Hepatocyte (in vitro differentiated cells): Measurements from ENCODE around the gene NKAIN2. TPM values are rescaled to one million over a fixed set of nuclear protein-coding genes. Genes with fewer than 3 reads are reported as not detected.

Experiments
- DNase-seq: peaks from one replicate; pipeline ENCODE4 v3.0.0-alpha.2; 2016; ENCODE audit warnings: low spot score
- H2AFZ ChIP-seq: fragments of 200-600 bp; sonication (generic); 2 replicates; pipeline ENCODE4 v1.6.0; 2016; ENCODE audit warnings: antibody characterized with exemption, mild to moderate bottlenecking
- H3K27ac ChIP-seq: fragments of 200-600 bp; sonication (generic); 2 replicates; pipeline ENCODE4 v1.5.1; 2016; ENCODE audit warnings: mild to moderate bottlenecking
- H3K27me3 ChIP-seq: fragments of 200-600 bp; sonication (generic); 2 replicates; pipeline ENCODE4 v1.6.1; 2016
- H3K36me3 ChIP-seq: fragments of 200-600 bp; sonication (generic); replicated peaks from 2 replicates; pipeline ENCODE4 v1.5.1; 2016; ENCODE audit warnings: low read depth; ENCODE audit not compliant: insufficient read depth
- H3K4me1 ChIP-seq: fragments of 200-600 bp; sonication (generic); 2 replicates; pipeline ENCODE4 v1.5.1; 2016; ENCODE audit warnings: mild to moderate bottlenecking, moderate library complexity; ENCODE audit not compliant: insufficient read depth
- H3K4me2 ChIP-seq: fragments of 200-600 bp; sonication (generic); 2 replicates; pipeline ENCODE4 v1.6.0; 2016
- H3K4me3 ChIP-seq: fragments of 200-600 bp; sonication (generic); 2 replicates; pipeline ENCODE4 v1.5.1; 2016; ENCODE audit warnings: mild to moderate bottlenecking
- H3K79me2 ChIP-seq: fragments of 200-600 bp; sonication (generic); 2 replicates; pipeline ENCODE4 v1.6.0; 2017; ENCODE audit warnings: mild to moderate bottlenecking
- H3K9me2 ChIP-seq: fragments of 200-600 bp; sonication (generic); replicated peaks from 2 replicates; pipeline ENCODE4 v1.6.0; 2017; ENCODE audit warnings: mild to moderate bottlenecking; ENCODE audit not compliant: insufficient read depth
- H3K9me3 ChIP-seq: fragments of 200-600 bp; sonication (generic); 2 replicates; pipeline ENCODE4 v1.5.1; 2016; ENCODE audit warnings: low read depth, mild to moderate bottlenecking
- H4K20me1 ChIP-seq: fragments of 200-600 bp; sonication (generic); 2 replicates; pipeline ENCODE4 v1.6.0; 2016; ENCODE audit warnings: mild to moderate bottlenecking; ENCODE audit not compliant: insufficient read depth, poor library complexity, severe bottlenecking
- EZH2 ChIP-seq: fragments of 200-600 bp; sonication (generic); IDR thresholded peaks from 2 replicates; pipeline ENCODE4 v1.6.1; 2016; ENCODE audit warnings: antibody characterized with exemption, mild to moderate bottlenecking, borderline replicate concordance
- EZH2phosphoT487 ChIP-seq: fragments of 200-600 bp; sonication (generic); IDR thresholded peaks from one replicate; pipeline ENCODE4 v1.6.1; 2018; ENCODE audit warnings: antibody characterized with exemption, mild to moderate bottlenecking, low read depth, moderate library complexity; ENCODE audit not compliant: unreplicated experiment, severe bottlenecking
- WGBS: methylation state at CpG from one replicate; pipeline ENCODE4 v1.1.6; 2016; ENCODE audit warnings: low lambda C conversion rate; ENCODE audit errors: missing lambda C conversion rate; 5-methylcytosine and 5-hydroxymethylcytosine counted together
- polyA plus RNA-seq: library from polyadenylated mRNA; unstranded; fragments of >200 nt; fragmentation: Nextera tagmentation; extraction: Ambion mirVana; gene quantifications from 2 replicates; pipeline ENCODE4 v1.2.1, GENCODE V29; 2016
- total RNA-seq: library from RNA; depleted of rRNA; stranded (reverse); fragments of >200 nt; gene quantifications from 2 replicates; pipeline ENCODE4 v1.2.3, GENCODE V29; 2014
- TF ChIP-seq, protein P1 (sequence below): fragments of 200-600 bp; sonication (generic); IDR thresholded peaks from 2 replicates; pipeline ENCODE4 v1.5.1; 2016; ENCODE audit warnings: antibody characterized with exemption, mild to moderate bottlenecking; ENCODE audit not compliant: poor library complexity

NKAIN2 gene
- total and polyA plus RNA-seq, 2 experiments from 2014 or later, result 0.48 to 2.6 TPM

DNA sequence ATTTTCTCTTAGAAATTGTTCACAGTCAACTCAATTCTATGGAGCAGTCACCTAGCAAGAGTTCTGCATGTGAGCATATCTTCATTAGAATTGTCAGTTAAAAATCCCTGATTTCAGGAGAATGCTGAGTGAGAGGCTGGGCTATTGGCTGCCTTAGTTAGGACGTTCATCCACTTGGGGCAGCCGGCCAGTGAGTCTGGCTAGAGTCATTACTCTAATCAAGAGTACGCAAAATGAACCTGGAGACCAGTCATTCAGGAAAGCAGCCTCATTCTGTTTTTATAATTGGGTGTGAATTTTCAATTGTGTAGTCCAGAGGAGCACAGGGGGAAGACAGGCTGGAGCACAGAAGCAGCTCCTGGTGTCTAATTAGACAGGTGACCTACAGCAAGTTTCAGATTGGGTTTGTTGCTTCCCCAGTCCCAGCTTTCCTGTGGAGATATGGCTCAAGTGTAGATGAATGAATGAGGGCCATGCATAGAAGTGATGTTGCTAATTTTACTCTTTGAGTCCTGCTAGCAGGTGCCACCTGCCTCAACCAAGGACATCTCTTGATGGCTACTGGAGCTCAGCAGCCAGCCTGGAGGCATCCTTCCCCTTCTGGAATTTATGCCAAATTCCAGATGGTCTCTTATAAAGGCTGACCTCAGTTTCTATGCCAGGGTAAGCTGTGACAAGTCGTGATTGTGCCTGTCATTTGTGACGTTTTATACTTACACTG is 265.7 kb downstream of the NKAIN2 start:
- Histone ChIP-seq H3K27me3 (no peaks in the 10 kb centered on the region), H3K36me3 (no peaks in the 10 kb centered on the region), H3K4me3 (no peak overlapping the region), H2AFZ (no peak overlapping the region), H3K79me2 (no peaks in the 10 kb centered on the region), H4K20me1 (no peaks in the 10 kb centered on the region), H3K27ac (no peak overlapping the region), H3K9me3 (no peaks in the 10 kb centered on the region), H3K4me1 (no peaks in the 10 kb centered on the region), H3K9me2 (no peaks in the 10 kb centered on the region), H3K4me2 (no peak overlapping the region)
- TF ChIP-seq EZH2 (no peak), EZH2phosphoT487 (no peak)
- TF ChIP-seq, protein P1, sequence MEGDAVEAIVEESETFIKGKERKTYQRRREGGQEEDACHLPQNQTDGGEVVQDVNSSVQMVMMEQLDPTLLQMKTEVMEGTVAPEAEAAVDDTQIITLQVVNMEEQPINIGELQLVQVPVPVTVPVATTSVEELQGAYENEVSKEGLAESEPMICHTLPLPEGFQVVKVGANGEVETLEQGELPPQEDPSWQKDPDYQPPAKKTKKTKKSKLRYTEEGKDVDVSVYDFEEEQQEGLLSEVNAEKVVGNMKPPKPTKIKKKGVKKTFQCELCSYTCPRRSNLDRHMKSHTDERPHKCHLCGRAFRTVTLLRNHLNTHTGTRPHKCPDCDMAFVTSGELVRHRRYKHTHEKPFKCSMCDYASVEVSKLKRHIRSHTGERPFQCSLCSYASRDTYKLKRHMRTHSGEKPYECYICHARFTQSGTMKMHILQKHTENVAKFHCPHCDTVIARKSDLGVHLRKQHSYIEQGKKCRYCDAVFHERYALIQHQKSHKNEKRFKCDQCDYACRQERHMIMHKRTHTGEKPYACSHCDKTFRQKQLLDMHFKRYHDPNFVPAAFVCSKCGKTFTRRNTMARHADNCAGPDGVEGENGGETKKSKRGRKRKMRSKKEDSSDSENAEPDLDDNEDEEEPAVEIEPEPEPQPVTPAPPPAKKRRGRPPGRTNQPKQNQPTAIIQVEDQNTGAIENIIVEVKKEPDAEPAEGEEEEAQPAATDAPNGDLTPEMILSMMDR, result no peak
- no peak for DNase-seq
- WGBS, result 80% methylated on average over 5 of the region's 5 CpGs

DNA sequence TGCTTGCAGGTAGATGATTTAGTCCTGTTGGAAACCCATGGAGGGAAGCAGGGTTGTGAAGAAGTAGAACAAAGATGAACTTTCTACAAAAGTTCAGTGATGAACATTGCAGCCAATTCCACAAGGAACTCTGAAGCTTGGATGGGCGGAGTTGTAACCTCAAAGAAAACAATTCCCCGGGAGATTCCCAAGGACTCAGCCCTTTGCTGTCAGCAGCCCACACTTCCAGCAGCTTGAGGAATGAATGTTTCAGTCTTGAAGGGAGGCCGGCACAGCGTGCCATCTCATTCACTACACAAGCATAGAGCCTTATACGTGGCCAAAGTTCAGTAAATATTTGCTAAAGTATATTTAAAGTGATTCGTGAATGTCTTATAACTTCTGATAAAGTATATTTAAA is 269.4 kb downstream of the NKAIN2 start:
- Histone ChIP-seq H3K36me3 (no peaks in the 10 kb centered on the region), H3K4me2 (no peak overlapping the region), H3K27me3 (no peaks in the 10 kb centered on the region), H3K79me2 (no peaks in the 10 kb centered on the region), H4K20me1 (no peaks in the 10 kb centered on the region), H3K4me1 (no peaks in the 10 kb centered on the region), H2AFZ (no peak overlapping the region), H3K4me3 (no peak overlapping the region), H3K9me2 (no peaks in the 10 kb centered on the region), H3K9me3 (no peaks in the 10 kb centered on the region), H3K27ac (no peak overlapping the region)
- TF ChIP-seq EZH2 (no peak), EZH2phosphoT487 (no peak)
- TF ChIP-seq, protein P1, result no peak
- no peak for DNase-seq
- 76% methylated on average over 6 of the region's 6 CpGs for WGBS

DNA sequence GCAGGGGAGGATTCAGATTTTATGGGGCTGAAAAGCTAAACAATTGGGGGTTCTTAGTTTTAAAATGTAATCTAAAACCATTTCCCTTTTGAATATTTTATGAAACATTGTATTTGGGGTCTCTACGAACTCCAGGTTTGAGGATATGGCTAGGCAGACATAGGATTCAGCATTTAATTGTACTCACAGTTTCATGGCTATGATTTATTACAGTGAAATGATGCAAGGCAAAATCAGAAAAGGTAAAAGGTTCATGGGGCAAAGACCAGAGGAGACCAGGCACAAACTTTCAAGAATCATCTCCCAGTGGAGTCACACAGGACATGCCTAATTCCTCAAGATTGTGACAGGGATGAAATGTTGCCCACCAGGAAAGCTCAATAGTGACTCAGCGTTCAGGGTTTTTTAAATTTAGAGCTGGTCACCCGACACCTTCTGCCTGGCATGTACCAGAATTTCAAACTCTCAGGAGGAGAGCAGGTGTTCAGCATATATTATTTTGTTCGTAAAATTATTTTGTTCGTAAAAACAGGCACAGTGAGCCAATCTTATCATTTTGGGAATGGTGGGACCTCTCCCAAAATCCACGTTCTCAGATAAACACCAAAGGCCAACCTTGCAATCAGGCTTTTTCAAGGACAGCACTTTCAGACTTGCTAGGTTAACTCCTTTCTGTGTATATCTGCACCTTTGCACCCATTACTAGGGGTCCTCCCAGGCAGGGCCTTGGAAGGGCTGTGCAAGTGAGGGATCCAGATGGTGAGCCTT is 270.3 kb downstream of the NKAIN2 start:
- no peak overlapping the region for H3K4me2 ChIP-seq
- H3K4me3 ChIP-seq, result no peak overlapping the region
- H3K9me2 ChIP-seq, result no peaks in the 10 kb centered on the region
- no peaks in the 10 kb centered on the region for H4K20me1 ChIP-seq
- no peak overlapping the region for H3K27ac ChIP-seq
- H2AFZ ChIP-seq, result no peak overlapping the region
- no peaks in the 10 kb centered on the region for H3K36me3 ChIP-seq
- WGBS, result 81% methylated on average over 6 of the region's 6 CpGs
- DNase-seq, result no peak
- TF ChIP-seq EZH2 (no peak), EZH2phosphoT487 (no peak)
- TF ChIP-seq, protein P1, result no peak
- H3K79me2 ChIP-seq, result no peaks in the 10 kb centered on the region
- H3K27me3 ChIP-seq, result no peaks in the 10 kb centered on the region
- no peaks in the 10 kb centered on the region for H3K9me3 ChIP-seq
- H3K4me1 ChIP-seq, result no peaks in the 10 kb centered on the region
